ENCODE results near the gene CMPK2. TPM values are rescaled to one million over a fixed set of nuclear protein-coding genes. Genes with fewer than 3 reads are reported as not detected.

The CMPK2 gene
- total RNA-seq, 1 experiment from 2014 or later, result 0.80 TPM

DNA sequence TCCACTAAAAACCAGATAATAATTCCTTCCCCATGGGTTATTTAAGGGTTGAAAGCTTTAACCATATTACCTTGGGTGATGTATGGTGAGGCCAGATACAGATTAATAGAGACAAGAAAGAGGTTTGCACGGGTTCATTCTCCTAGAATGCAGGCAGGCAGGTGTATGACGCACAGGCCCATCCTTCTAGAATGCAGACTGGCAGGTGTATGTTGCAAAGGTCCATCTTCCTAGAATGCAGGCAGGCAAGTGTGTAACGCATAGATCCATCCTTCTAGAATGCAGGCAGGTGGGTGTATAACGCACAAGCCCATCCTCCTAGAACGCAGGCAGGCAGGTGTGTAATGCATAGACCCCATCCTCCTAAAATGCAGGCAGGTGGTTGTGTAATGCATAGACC is 15.8 kb upstream of the CMPK2 start:
- no TSS peak for BruUV-seq (replicated peaks)
- in situ Hi-C loops (cut with HindIII; ENCODE audit: low pct_unique_long_range_greater_than_20kb, low sequenced_read_pairs) (no loop called here), intact Hi-C loops (cut with micrococcal nuclease; ENCODE audit: unreplicated experiment) (no loop called here)
- H3K27ac ChIP-seq (ENCODE audit: low read length), result no peak overlapping the region
- CTCF ChIA-PET, result no interaction called here
- DNase-seq (ENCODE audit: low read depth, low spot score) (no peak), ATAC-seq (no peak)
- H3K4me3 ChIP-seq (ENCODE audit: low read depth in 2 of 2, low read length in 2 of 2), result no peak overlapping the region
- TF ChIP-seq, protein P1, sequence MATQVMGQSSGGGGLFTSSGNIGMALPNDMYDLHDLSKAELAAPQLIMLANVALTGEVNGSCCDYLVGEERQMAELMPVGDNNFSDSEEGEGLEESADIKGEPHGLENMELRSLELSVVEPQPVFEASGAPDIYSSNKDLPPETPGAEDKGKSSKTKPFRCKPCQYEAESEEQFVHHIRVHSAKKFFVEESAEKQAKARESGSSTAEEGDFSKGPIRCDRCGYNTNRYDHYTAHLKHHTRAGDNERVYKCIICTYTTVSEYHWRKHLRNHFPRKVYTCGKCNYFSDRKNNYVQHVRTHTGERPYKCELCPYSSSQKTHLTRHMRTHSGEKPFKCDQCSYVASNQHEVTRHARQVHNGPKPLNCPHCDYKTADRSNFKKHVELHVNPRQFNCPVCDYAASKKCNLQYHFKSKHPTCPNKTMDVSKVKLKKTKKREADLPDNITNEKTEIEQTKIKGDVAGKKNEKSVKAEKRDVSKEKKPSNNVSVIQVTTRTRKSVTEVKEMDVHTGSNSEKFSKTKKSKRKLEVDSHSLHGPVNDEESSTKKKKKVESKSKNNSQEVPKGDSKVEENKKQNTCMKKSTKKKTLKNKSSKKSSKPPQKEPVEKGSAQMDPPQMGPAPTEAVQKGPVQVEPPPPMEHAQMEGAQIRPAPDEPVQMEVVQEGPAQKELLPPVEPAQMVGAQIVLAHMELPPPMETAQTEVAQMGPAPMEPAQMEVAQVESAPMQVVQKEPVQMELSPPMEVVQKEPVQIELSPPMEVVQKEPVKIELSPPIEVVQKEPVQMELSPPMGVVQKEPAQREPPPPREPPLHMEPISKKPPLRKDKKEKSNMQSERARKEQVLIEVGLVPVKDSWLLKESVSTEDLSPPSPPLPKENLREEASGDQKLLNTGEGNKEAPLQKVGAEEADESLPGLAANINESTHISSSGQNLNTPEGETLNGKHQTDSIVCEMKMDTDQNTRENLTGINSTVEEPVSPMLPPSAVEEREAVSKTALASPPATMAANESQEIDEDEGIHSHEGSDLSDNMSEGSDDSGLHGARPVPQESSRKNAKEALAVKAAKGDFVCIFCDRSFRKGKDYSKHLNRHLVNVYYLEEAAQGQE (IDR thresholded peaks at IDR 0.05; ENCODE audit: insufficient read depth in 1 of 2, low read depth in 2 of 2, low read length in 1 of 2), result no peak
- TF ChIP-seq, protein P2, sequence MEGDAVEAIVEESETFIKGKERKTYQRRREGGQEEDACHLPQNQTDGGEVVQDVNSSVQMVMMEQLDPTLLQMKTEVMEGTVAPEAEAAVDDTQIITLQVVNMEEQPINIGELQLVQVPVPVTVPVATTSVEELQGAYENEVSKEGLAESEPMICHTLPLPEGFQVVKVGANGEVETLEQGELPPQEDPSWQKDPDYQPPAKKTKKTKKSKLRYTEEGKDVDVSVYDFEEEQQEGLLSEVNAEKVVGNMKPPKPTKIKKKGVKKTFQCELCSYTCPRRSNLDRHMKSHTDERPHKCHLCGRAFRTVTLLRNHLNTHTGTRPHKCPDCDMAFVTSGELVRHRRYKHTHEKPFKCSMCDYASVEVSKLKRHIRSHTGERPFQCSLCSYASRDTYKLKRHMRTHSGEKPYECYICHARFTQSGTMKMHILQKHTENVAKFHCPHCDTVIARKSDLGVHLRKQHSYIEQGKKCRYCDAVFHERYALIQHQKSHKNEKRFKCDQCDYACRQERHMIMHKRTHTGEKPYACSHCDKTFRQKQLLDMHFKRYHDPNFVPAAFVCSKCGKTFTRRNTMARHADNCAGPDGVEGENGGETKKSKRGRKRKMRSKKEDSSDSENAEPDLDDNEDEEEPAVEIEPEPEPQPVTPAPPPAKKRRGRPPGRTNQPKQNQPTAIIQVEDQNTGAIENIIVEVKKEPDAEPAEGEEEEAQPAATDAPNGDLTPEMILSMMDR (IDR thresholded peaks at IDR 0.05), result no peak
- TF ChIP-seq SIN3A (IDR thresholded peaks at IDR 0.05; ENCODE audit: borderline replicate concordance, insufficient read depth, low read depth, low read length) (no peak), POLR2AphosphoS5 (IDR thresholded peaks at IDR 0.05; ENCODE audit: low read depth, low read length) (no peak), TCF7L2 (IDR thresholded peaks at IDR 0.05; ENCODE audit: low read depth, low read length) (no peak)
- POLR2A ChIA-PET, result no interaction called here
- no peaks in the 10 kb centered on the region for H3K4me1 ChIP-seq (ENCODE audit: control insufficient read depth, insufficient read depth, low read length)
- no peaks in the 10 kb centered on the region for H3K36me3 ChIP-seq (ENCODE audit: control insufficient read depth, insufficient read depth, low read length)
- peaks cover 4% of the 10 kb centered on the region; the same call in 1 of the 2 replicates for H3K27me3 ChIP-seq (ENCODE audit: control insufficient read depth, insufficient read depth, low read length)
- no peaks in the 10 kb centered on the region for H3K9me3 ChIP-seq (ENCODE audit: control insufficient read depth, insufficient read depth, low read depth, low read length)

GRCh38 chr2:6881046-6881445 is 15.3 kb upstream of the CMPK2 start:
- no TSS peak for BruUV-seq (replicated peaks)

More at GRCh38 chr2:6881046-6881445, 15.3 kb upstream of the CMPK2 start:
- ChIA-PET POLR2A (no interaction called here), CTCF (no interaction called here)
- Histone ChIP-seq H3K36me3 (ENCODE audit: control insufficient read depth, insufficient read depth, low read length) (no peaks in the 10 kb centered on the region), H3K27me3 (ENCODE audit: control insufficient read depth, insufficient read depth, low read length) (peaks cover 4% of the 10 kb centered on the region; the same call in 1 of the 2 replicates), H3K9me3 (ENCODE audit: control insufficient read depth, insufficient read depth, low read depth, low read length) (no peaks in the 10 kb centered on the region), H3K27ac (ENCODE audit: low read length) (no peak overlapping the region), H3K4me3 (ENCODE audit: low read depth in 2 of 2, low read length in 2 of 2) (no peak overlapping the region), H3K4me1 (ENCODE audit: control insufficient read depth, insufficient read depth, low read length) (no peaks in the 10 kb centered on the region)
- intact Hi-C loops (cut with micrococcal nuclease; ENCODE audit: unreplicated experiment), result no loop called here
- in situ Hi-C loops (cut with HindIII; ENCODE audit: low pct_unique_long_range_greater_than_20kb, low sequenced_read_pairs), result no loop called here
- no peak for DNase-seq (ENCODE audit: low read depth, low spot score)
- no peak for TF ChIP-seq POLR2AphosphoS5 (IDR thresholded peaks at IDR 0.05; ENCODE audit: low read depth, low read length)
- TF ChIP-seq, protein P1 (IDR thresholded peaks at IDR 0.05; ENCODE audit: insufficient read depth in 1 of 2, low read depth in 2 of 2, low read length in 1 of 2), result no peak
- no peak for TF ChIP-seq TCF7L2 (IDR thresholded peaks at IDR 0.05; ENCODE audit: low read depth, low read length)
- TF ChIP-seq, protein P2 (IDR thresholded peaks at IDR 0.05), result no peak
- no peak for TF ChIP-seq SIN3A (IDR thresholded peaks at IDR 0.05; ENCODE audit: borderline replicate concordance, insufficient read depth, low read depth, low read length)
- ATAC-seq, result no peak

Measured in Panc1 (cell line).